Measurements from ENCODE around the gene ALDH3B2. TPM values are rescaled to one million over a fixed set of nuclear protein-coding genes. Genes with fewer than 3 reads are reported as not detected.

The ALDH3B2 gene
- total RNA-seq, 2 experiments from 2014 or later = not detected

DNA sequence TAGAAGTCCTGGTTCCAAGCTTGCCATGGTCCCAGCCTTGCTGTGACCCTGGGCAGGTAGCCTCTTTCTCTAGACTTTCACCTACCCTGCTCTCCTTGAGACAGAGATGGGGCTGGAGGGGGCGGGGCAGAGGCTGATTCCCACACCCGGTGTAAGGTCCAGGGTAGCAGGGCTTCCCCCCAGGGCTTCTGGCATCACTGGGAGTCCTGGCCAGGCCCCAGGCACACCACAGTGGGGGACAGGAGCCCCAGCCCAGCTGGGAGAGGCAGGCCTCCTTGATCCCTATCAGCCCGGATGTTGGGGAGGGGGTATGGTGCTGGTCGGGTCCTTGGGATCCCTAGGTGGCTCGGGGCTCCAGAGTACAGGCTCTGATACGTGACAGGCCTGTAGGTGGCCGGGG is 43.0 kb downstream of the ALDH3B2 start:
- H3K36me3 Mint-ChIP-seq (ENCODE audit: low read depth) = no peaks in the 10 kb centered on the region
- H3K9me3 ChIP-seq (ENCODE audit: control insufficient read depth in 1 of 2, insufficient read depth in 1 of 2, low read length in 2 of 2) = no peaks in the 10 kb centered on the region
- POLR2A ChIA-PET = interaction anchor here (3.0 to 4.5 kb wide), 2 partner anchors 17 to 48 kb away, joined by 16 to 27 read pairs; partner anchors contain the start of gene GSTP1
- H3K27me3 ChIP-seq (ENCODE audit: control insufficient read depth in 1 of 2, insufficient read depth in 2 of 2, low read length in 2 of 2) = no peaks in the 10 kb centered on the region
- no peaks in the 10 kb centered on the region for H3K9me3 Mint-ChIP-seq
- ATAC-seq (ENCODE audit: poor library complexity) (no peak), DNase-seq (peak in 2 of 14 experiments; percentile 33 to 37)
- H3K4me1 Mint-ChIP-seq (ENCODE audit: low read depth) = peaks cover 6% of the 10 kb centered on the region
- intact Hi-C loops (cut with DNase I, micrococcal nuclease) = loop anchor here in 1 of 2 experiments (2.0 kb wide), 1 partner anchor 173 kb away; no protein-coding TSS in a partner anchor
- no peak overlapping the region for H3K27ac ChIP-seq (ENCODE audit: low read depth in 1 of 2, low read length in 2 of 2)
- H3K27ac Mint-ChIP-seq = peak overlapping the region; percentile 89
- TF ChIP-seq CTCF (IDR thresholded peaks at IDR 0.05) = no peak
- no peaks in the 10 kb centered on the region for H3K36me3 ChIP-seq (ENCODE audit: insufficient read depth, low read length)
- CTCF ChIA-PET = interaction anchor here (3.1 to 3.7 kb wide), 2 partner anchors 17 to 28 kb away, joined by 28 to 38 read pairs; no protein-coding TSS in a partner anchor
- H3K4me1 ChIP-seq (ENCODE audit: insufficient read depth, low read length) = peaks cover 22% of the 10 kb centered on the region
- no peak overlapping the region for H3K4me3 ChIP-seq (ENCODE audit: low read length)
- no peaks in the 10 kb centered on the region for H3K27me3 Mint-ChIP-seq
- H3K4me3 Mint-ChIP-seq = peak overlapping the region; percentile 94

DNA sequence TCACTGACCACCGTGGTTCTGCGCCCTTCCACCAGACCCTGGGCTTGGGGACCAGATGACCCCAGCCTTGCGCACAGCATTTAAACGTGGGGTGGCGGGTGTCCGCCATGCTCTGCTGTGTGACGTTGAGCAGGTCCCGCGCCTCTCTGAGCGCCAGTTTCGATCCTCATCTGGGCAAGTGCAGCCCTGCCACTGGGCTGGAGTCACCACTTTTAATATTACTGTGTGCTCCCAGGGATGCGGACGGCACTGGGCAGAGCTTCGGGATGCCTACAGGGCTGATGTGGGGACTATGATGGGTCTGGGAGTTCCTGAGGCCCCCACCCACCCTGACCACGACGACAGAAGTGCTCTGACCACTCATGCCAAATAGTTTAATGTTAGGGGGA is 43.5 kb downstream of the ALDH3B2 start:
- ChIA-PET CTCF (interaction anchor here (3.1 to 3.7 kb wide), 3 partner anchors 17 to 28 kb away, joined by 15 to 38 read pairs (median 28); no protein-coding TSS in a partner anchor), POLR2A (interaction anchor here (1.4 to 4.5 kb wide), 7 partner anchors 9 to 47 kb away, joined by 4 to 51 read pairs (median 16); partner anchors contain the start of genes ACY3 and GSTP1)
- H3K27me3 Mint-ChIP-seq = no peaks in the 10 kb centered on the region
- no peaks in the 10 kb centered on the region for H3K9me3 ChIP-seq (ENCODE audit: control insufficient read depth in 1 of 2, insufficient read depth in 1 of 2, low read length in 2 of 2)
- peaks cover 22% of the 10 kb centered on the region for H3K4me1 ChIP-seq (ENCODE audit: insufficient read depth, low read length)
- ATAC-seq (ENCODE audit: poor library complexity) (no peak), DNase-seq (peak in 1 of 14 experiments; percentile 38)
- no peaks in the 10 kb centered on the region for H3K36me3 ChIP-seq (ENCODE audit: insufficient read depth, low read length)
- H3K9me3 Mint-ChIP-seq = no peaks in the 10 kb centered on the region
- intact Hi-C loops (cut with DNase I, micrococcal nuclease) = loop anchor here (1.0 to 2.0 kb wide), 2 partner anchors 17 to 174 kb away; no protein-coding TSS in a partner anchor
- H3K4me1 Mint-ChIP-seq (ENCODE audit: low read depth) = peaks cover 6% of the 10 kb centered on the region
- peak overlapping the region; percentile 89 for H3K27ac Mint-ChIP-seq
- peak; percentile 55 for TF ChIP-seq CTCF (IDR thresholded peaks at IDR 0.05)
- H3K27ac ChIP-seq (ENCODE audit: low read depth in 1 of 2, low read length in 2 of 2) = peak overlapping the region; percentile 61 to 92
- peak overlapping the region; percentile 90 for H3K4me3 ChIP-seq (ENCODE audit: low read length)
- H3K4me3 Mint-ChIP-seq = peak overlapping the region; percentile 94
- no peaks in the 10 kb centered on the region for H3K36me3 Mint-ChIP-seq (ENCODE audit: low read depth)
- H3K27me3 ChIP-seq (ENCODE audit: control insufficient read depth in 1 of 2, insufficient read depth in 2 of 2, low read length in 2 of 2) = no peaks in the 10 kb centered on the region

DNA sequence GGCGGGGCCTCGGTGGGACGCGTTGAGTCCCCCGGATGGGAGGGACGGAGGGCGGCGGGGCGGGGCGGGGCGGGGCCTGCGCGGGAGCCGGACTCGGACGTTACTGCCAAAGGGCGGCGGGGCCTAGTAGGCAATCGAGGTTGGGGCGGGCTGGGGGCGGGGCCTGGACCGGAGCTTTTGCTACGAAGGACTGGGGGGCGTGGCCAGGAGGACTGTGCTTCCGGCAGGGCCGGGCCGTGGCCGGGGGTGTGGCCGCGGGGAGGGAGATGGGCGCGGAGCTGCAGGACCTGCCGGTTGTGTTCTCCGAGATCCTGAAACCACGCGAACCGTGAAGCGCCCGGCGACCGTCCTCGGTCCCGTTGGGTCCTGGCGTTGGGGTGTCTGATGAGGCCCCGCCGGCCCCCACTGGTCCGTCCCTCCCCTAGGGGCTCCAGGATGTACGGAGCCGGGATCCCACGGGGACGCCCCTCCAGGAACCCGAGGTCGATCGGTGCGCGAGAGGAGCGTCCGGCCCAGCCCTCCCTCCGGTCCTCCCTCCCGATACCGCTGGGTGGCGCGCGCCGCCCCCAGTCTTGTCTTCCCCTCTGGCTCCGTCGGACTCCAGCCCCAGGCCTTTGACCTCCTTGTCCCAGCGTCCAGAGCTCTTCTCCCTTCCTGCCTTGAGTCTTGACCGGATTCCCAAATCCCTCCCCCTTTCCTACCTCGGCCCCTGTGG is 44.0 kb downstream of the ALDH3B2 start:
- TF ChIP-seq CTCF (IDR thresholded peaks at IDR 0.05) = peak; percentile 77
- Mint-ChIP-seq H3K4me1 (ENCODE audit: low read depth) (peaks cover 6% of the 10 kb centered on the region), H3K27me3 (no peaks in the 10 kb centered on the region), H3K9me3 (no peaks in the 10 kb centered on the region), H3K4me3 (peak overlapping the region; percentile 94), H3K27ac (peak overlapping the region; percentile 89), H3K36me3 (ENCODE audit: low read depth) (no peaks in the 10 kb centered on the region)
- CTCF ChIA-PET = interaction anchor here (1.1 to 3.7 kb wide), 11 partner anchors 8 to 390 kb away, joined by 3 to 38 read pairs (median 7); partner anchors contain the start of genes GSTP1 and TBX10
- H3K9me3 ChIP-seq (ENCODE audit: control insufficient read depth in 1 of 2, insufficient read depth in 1 of 2, low read length in 2 of 2) = no peaks in the 10 kb centered on the region
- H3K27ac ChIP-seq (ENCODE audit: low read depth in 1 of 2, low read length in 2 of 2) = peak overlapping the region; percentile 61 to 92
- intact Hi-C loops (cut with DNase I, micrococcal nuclease) = loop anchor here (1.0 to 2.0 kb wide), 2 partner anchors 18 to 174 kb away; no protein-coding TSS in a partner anchor
- DNase-seq (peak; percentile 86 to 99 (median 94)), ATAC-seq (ENCODE audit: poor library complexity) (peak; percentile 64)
- no peaks in the 10 kb centered on the region for H3K36me3 ChIP-seq (ENCODE audit: insufficient read depth, low read length)
- no peaks in the 10 kb centered on the region for H3K27me3 ChIP-seq (ENCODE audit: control insufficient read depth in 1 of 2, insufficient read depth in 2 of 2, low read length in 2 of 2)
- H3K4me1 ChIP-seq (ENCODE audit: insufficient read depth, low read length) = peaks cover 22% of the 10 kb centered on the region
- POLR2A ChIA-PET = interaction anchor here (1.1 to 4.5 kb wide), 9 partner anchors 10 to 279 kb away, joined by 3 to 51 read pairs (median 11); partner anchors contain the start of genes ACY3, GSTP1 and POLD4
- H3K4me3 ChIP-seq (ENCODE audit: low read length) = peak overlapping the region; percentile 90
